ENCODE results near the gene PTPN4. TPM values are rescaled to one million over a fixed set of nuclear protein-coding genes. Genes with fewer than 3 reads are reported as not detected.

PTPN4 gene
- total RNA-seq, 4 donors from 2014 or later: 15.0 to 45.2 (median 21.1) TPM

GRCh38 chr2:119862127-119862889 lies 102.6 kb downstream of the PTPN4 start:
- H3K9me3 ChIP-seq: no peaks in the 10 kb centered on the region
- 55 to 66% methylated on average over 3 of the region's 3 CpGs for WGBS, 2 donors
- TF ChIP-seq POLR2A (IDR thresholded peaks at IDR 0.05): no peak
- TF ChIP-seq, protein P1, sequence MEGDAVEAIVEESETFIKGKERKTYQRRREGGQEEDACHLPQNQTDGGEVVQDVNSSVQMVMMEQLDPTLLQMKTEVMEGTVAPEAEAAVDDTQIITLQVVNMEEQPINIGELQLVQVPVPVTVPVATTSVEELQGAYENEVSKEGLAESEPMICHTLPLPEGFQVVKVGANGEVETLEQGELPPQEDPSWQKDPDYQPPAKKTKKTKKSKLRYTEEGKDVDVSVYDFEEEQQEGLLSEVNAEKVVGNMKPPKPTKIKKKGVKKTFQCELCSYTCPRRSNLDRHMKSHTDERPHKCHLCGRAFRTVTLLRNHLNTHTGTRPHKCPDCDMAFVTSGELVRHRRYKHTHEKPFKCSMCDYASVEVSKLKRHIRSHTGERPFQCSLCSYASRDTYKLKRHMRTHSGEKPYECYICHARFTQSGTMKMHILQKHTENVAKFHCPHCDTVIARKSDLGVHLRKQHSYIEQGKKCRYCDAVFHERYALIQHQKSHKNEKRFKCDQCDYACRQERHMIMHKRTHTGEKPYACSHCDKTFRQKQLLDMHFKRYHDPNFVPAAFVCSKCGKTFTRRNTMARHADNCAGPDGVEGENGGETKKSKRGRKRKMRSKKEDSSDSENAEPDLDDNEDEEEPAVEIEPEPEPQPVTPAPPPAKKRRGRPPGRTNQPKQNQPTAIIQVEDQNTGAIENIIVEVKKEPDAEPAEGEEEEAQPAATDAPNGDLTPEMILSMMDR (IDR thresholded peaks at IDR 0.05): no peak
- TF ChIP-seq EP300 (IDR thresholded peaks at IDR 0.05): no peak

GRCh38 chr2:119864318-119864717 lies 104.6 kb downstream of the PTPN4 start:
- H3K4me1 ChIP-seq: no peaks in the 10 kb centered on the region
- no peak overlapping the region for H3K4me3 ChIP-seq
- no peak for DNase-seq (ENCODE audit: low spot score in 2 of 2)
- WGBS, 2 donors: 81 to 82% methylated on average over 3 of the region's 3 CpGs
- no peak overlapping the region for H3K27ac ChIP-seq
- no peaks in the 10 kb centered on the region for H3K27me3 ChIP-seq
- H3K9me3 ChIP-seq: no peaks in the 10 kb centered on the region
- no peaks in the 10 kb centered on the region for H3K36me3 ChIP-seq
- TF ChIP-seq EP300 (IDR thresholded peaks at IDR 0.05) (no peak), POLR2A (IDR thresholded peaks at IDR 0.05) (no peak)
- TF ChIP-seq, protein P1 (IDR thresholded peaks at IDR 0.05): no peak

More at GRCh38 chr2:119862127-119862889, 102.6 kb downstream of the PTPN4 start:
- H3K27ac ChIP-seq: no peak overlapping the region
- H3K4me1 ChIP-seq: no peaks in the 10 kb centered on the region
- no peak overlapping the region for H3K4me3 ChIP-seq
- no peaks in the 10 kb centered on the region for H3K36me3 ChIP-seq
- no peak for DNase-seq (ENCODE audit: low spot score in 2 of 2)
- no peaks in the 10 kb centered on the region for H3K27me3 ChIP-seq

DNA sequence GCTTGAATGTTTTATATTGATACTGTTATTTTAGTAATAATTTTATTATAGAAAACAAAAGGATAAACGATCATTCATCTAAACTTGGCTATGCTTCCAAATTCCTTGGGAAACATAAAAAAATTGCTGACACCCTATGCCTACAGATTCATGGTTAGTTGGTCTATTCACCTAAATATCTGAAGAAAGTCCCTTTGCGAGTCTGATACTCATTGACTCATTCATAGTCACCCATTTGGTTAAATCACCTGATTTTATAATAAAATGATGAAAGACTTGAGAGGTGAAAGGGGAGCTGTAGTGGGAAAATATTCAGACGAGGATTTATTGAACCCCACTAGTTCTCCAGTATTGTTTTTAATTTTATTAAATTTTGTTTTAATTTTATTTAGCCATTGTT lies 112.0 kb downstream of the PTPN4 start:
- no peaks in the 10 kb centered on the region for H3K9me3 ChIP-seq
- WGBS, 2 donors: 80 to 87% methylated on average over 3 of the region's 3 CpGs
- H3K27ac ChIP-seq: no peak overlapping the region
- no peaks in the 10 kb centered on the region for H3K27me3 ChIP-seq
- DNase-seq (ENCODE audit: low spot score in 2 of 2): no peak
- no peaks in the 10 kb centered on the region for H3K36me3 ChIP-seq
- H3K4me3 ChIP-seq: no peak overlapping the region
- TF ChIP-seq, protein P1 (IDR thresholded peaks at IDR 0.05): no peak
- no peaks in the 10 kb centered on the region for H3K4me1 ChIP-seq

DNA sequence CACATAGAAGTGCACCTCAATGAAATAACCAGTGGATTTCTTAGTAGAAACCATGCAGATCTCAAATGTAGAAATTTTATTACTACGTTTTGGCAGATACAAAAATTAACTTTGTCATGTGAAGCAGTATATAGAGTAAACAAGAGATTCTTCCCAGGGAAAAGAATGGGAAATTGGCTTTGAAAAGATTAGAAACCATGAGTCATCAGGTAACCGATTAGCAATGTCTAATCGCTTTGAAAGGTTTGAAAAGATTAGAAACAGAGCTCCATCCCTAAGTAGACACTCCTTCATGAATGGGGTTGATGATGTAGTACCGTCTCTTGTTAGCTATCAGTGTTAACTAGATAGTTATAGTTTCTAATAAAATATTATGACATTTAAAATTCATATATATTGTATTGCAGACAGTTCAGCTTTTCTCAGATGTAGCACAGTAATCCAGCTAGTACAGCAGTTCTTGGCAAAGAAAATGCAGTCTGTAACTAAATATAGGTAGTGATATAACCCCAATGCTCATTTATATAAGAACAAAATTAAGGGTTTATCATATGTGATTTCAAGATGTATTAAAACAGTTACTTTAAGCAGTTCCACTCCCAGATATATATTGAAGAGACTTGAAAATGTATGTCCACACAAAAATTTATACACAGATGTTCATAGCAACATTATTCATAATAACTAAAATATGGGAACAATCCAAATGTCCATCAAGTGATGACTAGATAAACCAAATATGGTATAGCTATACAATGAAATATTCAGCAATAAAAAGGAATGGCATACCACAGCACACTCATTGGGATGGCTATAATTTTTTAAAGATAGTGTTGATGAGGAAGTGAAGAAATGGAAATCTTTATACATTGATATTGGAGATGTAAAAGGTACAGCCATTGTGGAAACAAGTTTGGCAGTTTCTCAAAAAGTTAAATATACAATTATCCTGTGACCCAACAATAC lies 113.9 kb downstream of the PTPN4 start:
- TF ChIP-seq EP300 (IDR thresholded peaks at IDR 0.05) (no peak), POLR2A (IDR thresholded peaks at IDR 0.05) (no peak)
- TF ChIP-seq, protein P1 (IDR thresholded peaks at IDR 0.05): no peak
- no peaks in the 10 kb centered on the region for H3K27me3 ChIP-seq
- no peaks in the 10 kb centered on the region for H3K9me3 ChIP-seq
- WGBS, 2 donors: 88 to 94% methylated on average over 4 of the region's 4 CpGs
- H3K27ac ChIP-seq: no peak overlapping the region
- DNase-seq (ENCODE audit: low spot score in 2 of 2): no peak
- H3K4me1 ChIP-seq: no peaks in the 10 kb centered on the region
- no peak overlapping the region for H3K4me3 ChIP-seq
- no peaks in the 10 kb centered on the region for H3K36me3 ChIP-seq

DNA sequence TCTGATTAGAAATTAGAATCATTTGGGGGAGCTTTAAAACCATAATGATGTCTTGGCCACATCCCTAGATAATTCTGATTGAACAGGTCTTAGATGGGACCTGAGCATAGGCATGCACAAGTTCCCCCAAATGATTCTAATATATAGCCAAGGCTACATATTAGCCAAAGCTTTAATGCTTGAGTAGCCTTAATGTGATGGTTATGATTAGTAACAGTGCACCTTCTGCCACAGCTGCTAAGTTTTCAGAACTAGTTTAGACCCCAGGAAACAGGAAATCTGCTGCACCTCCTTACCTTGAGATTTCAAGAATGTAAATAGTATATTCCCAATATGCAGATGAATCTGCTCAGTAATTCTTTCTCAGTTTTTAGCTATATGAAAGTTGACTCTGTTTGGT lies 119.8 kb downstream of the PTPN4 start:
- Histone ChIP-seq H3K27ac (no peak overlapping the region), H3K4me1 (no peaks in the 10 kb centered on the region), H3K27me3 (no peaks in the 10 kb centered on the region), H3K9me3 (no peaks in the 10 kb centered on the region), H3K36me3 (peaks cover 0 to 13% (median 0%) of the 10 kb centered on the region in 3 donors), H3K4me3 (no peak overlapping the region)
- no peak for TF ChIP-seq EP300 (IDR thresholded peaks at IDR 0.05)
- TF ChIP-seq POLR2A (IDR thresholded peaks at IDR 0.05): no peak
- TF ChIP-seq, protein P1 (IDR thresholded peaks at IDR 0.05): no peak
- DNase-seq (ENCODE audit: low spot score in 2 of 2): no peak

Data from tibial nerve (tissue), 4 donors.